GM12892 (cell line): ENCODE data around the gene ACP6.

Experiments used
- POLR2A ChIP-seq: IDR thresholded peaks from 2 replicates; pipeline ENCODE4 v1.6.1; 2011; ENCODE audit warnings: low read depth, low read length, control low read depth
- POLR2AphosphoS5 ChIP-seq: IDR thresholded peaks from 2 replicates; pipeline ENCODE4 v1.6.1; 2011; ENCODE audit warnings: low read depth, low read length, control low read depth
- TAF1 ChIP-seq: IDR thresholded peaks from 2 replicates; pipeline ENCODE4 v1.6.1; 2011; ENCODE audit warnings: low read depth, mild to moderate bottlenecking, control low read depth, low read length, borderline replicate concordance

DNA sequence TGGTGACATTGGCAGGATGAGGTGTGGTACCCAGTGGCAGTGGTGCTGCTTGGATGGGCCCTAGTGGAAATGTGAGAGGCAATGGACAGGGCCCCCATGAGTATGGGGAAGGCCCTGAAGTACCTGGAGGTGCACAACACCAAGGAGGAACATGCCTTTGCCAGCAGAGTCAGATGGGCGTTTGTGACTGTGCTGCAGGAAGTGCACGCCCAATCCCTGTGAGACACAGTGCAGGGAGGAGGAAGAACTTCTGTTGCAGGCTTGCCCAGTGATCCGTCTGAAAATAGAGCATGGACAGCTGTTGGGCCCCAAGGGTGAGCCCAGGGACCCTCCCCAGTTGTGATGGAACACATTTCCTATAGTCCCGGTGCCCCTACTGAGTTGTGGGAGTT, 47.4 kb upstream of the ACP6 start:
- no peak for TF ChIP-seq POLR2AphosphoS5
- no peak for TF ChIP-seq TAF1
- no peak for TF ChIP-seq POLR2A
